B cell (primary cell): ENCODE results near the gene FANCC. TPM values are rescaled to one million over a fixed set of nuclear protein-coding genes. Genes with fewer than 3 reads are reported as not detected.

ENCODE experiments used
- ATAC-seq: fragments of 200-7000 bp; cut with Tn5 transposase; one replicate; pipeline ENCODE4 v1.10.0; 2021; ENCODE audit warnings: low read depth, mild to moderate bottlenecking, moderate number of reproducible peaks, moderate library complexity
- CTCF ChIA-PET: fragments of 350-600 bp; sonication (Branson Sonifier 250); formaldehyde crosslinking; loops from one replicate; lab custom pipeline; 2021; ENCODE audit warnings: antibody characterized with exemption, inconsistent platforms; lab: Charles Lee
- POLR2A ChIA-PET: fragments of 350-600 bp; sonication (Branson Sonifier 250); formaldehyde crosslinking; loops from one replicate; lab custom pipeline; 2021; ENCODE audit warnings: antibody characterized with exemption; lab: Charles Lee
- DNase-seq: peaks from one replicate; pipeline ENCODE4 v3.0.0; 2013
- H2AFZ ChIP-seq: 2 replicates; pipeline ENCODE4 v1.6.1; 2012; ENCODE audit warnings: mild to moderate bottlenecking, low read depth, low read length; ENCODE audit not compliant: insufficient read depth, poor library complexity, severe bottlenecking
- H3K27ac ChIP-seq, 2 donors: 1 replicate in 1 of 2; 2 replicates in 1 of 2; pipeline ENCODE4 v1.5.1; 2012 to 2013; ENCODE audit warnings: low read length in 2 of 2, mild to moderate bottlenecking in 2 of 2, moderate library complexity in 1 of 2
- H3K27me3 ChIP-seq, 4 experiments: fragments of 200-600 bp in 1 of 4; sonication (generic) in 1 of 4; replicated peaks in 1 of 4; 1 replicate in 2 of 4; 2 replicates in 2 of 4; pipeline versions ENCODE4 v1.6.1 to v1.7.0; 2013 to 2016; ENCODE audit warnings: low read length in 3 of 4, mild to moderate bottlenecking in 2 of 4, mixed read lengths in 1 of 4, moderate library complexity in 1 of 4; ENCODE audit not compliant: insufficient read depth in 4 of 4, control insufficient read depth in 3 of 4; ENCODE audit errors: control extremely low read depth in 1 of 4
- H3K36me3 ChIP-seq, 2 experiments: replicated peaks in 1 of 2; 1 replicate in 1 of 2; 2 replicates in 1 of 2; pipeline versions ENCODE4 v1.6.1 to v1.7.1; 2013; ENCODE audit warnings: low read length in 1 of 2; ENCODE audit not compliant: insufficient read depth in 2 of 2, control insufficient read depth in 1 of 2; ENCODE audit errors: control extremely low read depth in 1 of 2, extremely low read depth in 1 of 2
- H3K4me1 ChIP-seq, 2 donors: fragments of 200-600 bp in 1 of 2; sonication (generic) in 1 of 2; 1 replicate in 1 of 2; 2 replicates in 1 of 2; pipeline versions ENCODE4 v1.5.1 to v1.6.1; 2013 to 2017; ENCODE audit warnings: low read length in 2 of 2; ENCODE audit not compliant: control insufficient read depth in 2 of 2, insufficient read depth in 2 of 2
- H3K4me2 ChIP-seq: replicated peaks from 2 replicates; pipeline ENCODE3; 2012; ENCODE audit warnings: mild to moderate bottlenecking, low read depth, low read length; ENCODE audit not compliant: poor library complexity, severe bottlenecking
- H3K4me3 ChIP-seq, 5 experiments: fragments of 200-600 bp in 1 of 5; sonication (generic) in 1 of 5; 1 replicate in 3 of 5; 2 replicates in 2 of 5; pipeline versions ENCODE4 v1.5.1 to v1.7.0; 2011 to 2016; ENCODE audit warnings: low read length in 4 of 5, mild to moderate bottlenecking in 4 of 5, low read depth in 2 of 5, control low read depth in 1 of 5, moderate library complexity in 1 of 5; ENCODE audit not compliant: insufficient read depth in 1 of 5; ENCODE audit errors: control extremely low read depth in 1 of 5, extremely low read depth in 1 of 5
- H3K79me2 ChIP-seq: fragments of 200-600 bp; sonication (generic); one replicate; pipeline ENCODE4 v1.6.0; 2016; ENCODE audit warnings: low read length; ENCODE audit not compliant: control insufficient read depth, insufficient read depth
- H3K9ac ChIP-seq: fragments of 200-600 bp; sonication (generic); 2 replicates; pipeline ENCODE4 v1.6.1; 2017; ENCODE audit warnings: mild to moderate bottlenecking, low read length, moderate library complexity
- H3K9me3 ChIP-seq, 3 donors: one replicate each; pipeline versions ENCODE4 v1.6.1 to v1.7.1; 2013; ENCODE audit warnings: low read length in 2 of 3; ENCODE audit not compliant: control insufficient read depth in 2 of 3, insufficient read depth in 1 of 3; ENCODE audit errors: control extremely low read depth in 1 of 3
- H4K20me1 ChIP-seq: 2 replicates; pipeline ENCODE4 v1.6.0; 2012; ENCODE audit warnings: mild to moderate bottlenecking, low read length; ENCODE audit not compliant: insufficient read depth, control insufficient read depth, poor library complexity, severe bottlenecking
- H3K27ac Mint-ChIP-seq: one replicate; pipeline ENCODE4 v1.8.0; 2021; ENCODE audit warnings: mixed read lengths
- H3K27me3 Mint-ChIP-seq: one replicate; pipeline ENCODE4 v1.8.0; 2021; ENCODE audit warnings: mixed read lengths
- H3K4me1 Mint-ChIP-seq: one replicate; pipeline ENCODE4 v1.8.0; 2021; ENCODE audit warnings: mixed read lengths
- H3K4me3 Mint-ChIP-seq: one replicate; pipeline ENCODE4 v1.8.0; 2021; ENCODE audit warnings: mixed read lengths
- H3K9me3 Mint-ChIP-seq: one replicate; pipeline ENCODE4 v1.8.0; 2022; ENCODE audit warnings: mixed read lengths; ENCODE audit not compliant: insufficient read depth
- EZH2 ChIP-seq: IDR thresholded peaks from 2 replicates; pipeline ENCODE4 v1.6.1; 2012; ENCODE audit warnings: borderline replicate concordance, low read depth, mild to moderate bottlenecking, moderate library complexity, low read length; ENCODE audit not compliant: insufficient read depth, poor library complexity, severe bottlenecking
- WGBS: methylation state at CpG from one replicate; pipeline ENCODE4 v1.1.5; 2013; ENCODE audit warnings: missing lambda C conversion rate; ENCODE audit not compliant: insufficient coverage; 5-methylcytosine and 5-hydroxymethylcytosine counted together
- intact Hi-C: fragments of 100-400 bp; cut with micrococcal nuclease; formaldehyde crosslinking; loops from one replicate; pipeline ENCODE4 v1.10.0; 2022
- polyA plus RNA-seq: library from polyadenylated mRNA; depleted of rRNA; stranded (reverse); fragments of >200 nt; gene quantifications from 2 replicates; pipeline ENCODE4 v1.2.3, GENCODE V29; 2012
- total RNA-seq, 2 donors: library from RNA; stranded (reverse); fragments of 120-200 nt in 1 of 2; gene quantifications; 1 replicate in 1 of 2; 2 replicates in 1 of 2; pipeline versions ENCODE4 v1.2.3 to v1.2.4, GENCODE V29; 2013 to 2022
- TF ChIP-seq, protein P1 (sequence below): fragments of 200-600 bp; IDR thresholded peaks from one replicate; pipeline ENCODE4 v1.8.0; 2022; ENCODE audit warnings: antibody characterized with exemption, mild to moderate bottlenecking

FANCC gene
- total and polyA plus RNA-seq, 2 donors (not counting 1 experiment from before 2014, with no cell fraction given): 1.8 to 11.1 TPM

DNA sequence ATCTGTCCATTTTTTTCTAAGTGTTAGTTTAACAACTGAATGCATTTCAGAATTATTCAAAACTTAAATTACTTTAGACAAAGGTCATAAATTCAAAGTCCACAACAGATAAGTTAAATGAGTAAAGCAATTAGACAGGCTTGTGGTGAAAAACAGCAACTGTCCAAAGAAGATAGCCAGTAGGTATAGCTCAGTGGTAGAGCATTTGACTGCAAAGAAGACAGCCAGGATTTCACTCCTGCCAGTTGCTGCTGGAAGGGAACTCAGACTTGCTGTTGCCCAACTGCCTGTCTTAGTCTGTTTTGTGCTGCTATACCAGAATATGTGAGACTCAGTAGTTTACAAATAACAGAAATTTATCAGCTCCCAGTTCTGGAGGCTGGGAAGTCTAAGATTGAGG is 10.0 kb downstream of the FANCC start:
- Histone ChIP-seq H3K79me2 (peaks cover 10% of the 10 kb centered on the region), H4K20me1 (no peaks in the 10 kb centered on the region), H3K9me3 (no peaks in the 10 kb centered on the region), H3K4me1 (no peaks in the 10 kb centered on the region), H3K27ac (no peak overlapping the region), H3K4me3 (no peak overlapping the region), H3K36me3 (no peaks in the 10 kb centered on the region), H3K27me3 (peaks cover 0 to 3% (median 0%) of the 10 kb centered on the region in 4 experiments), H3K9ac (no peak overlapping the region), H3K4me2 (no peak overlapping the region), H2AFZ (no peak overlapping the region)
- Mint-ChIP-seq H3K27ac (no peak overlapping the region), H3K4me1 (peaks cover 3% of the 10 kb centered on the region), H3K9me3 (no peaks in the 10 kb centered on the region), H3K27me3 (no peaks in the 10 kb centered on the region), H3K4me3 (no peak overlapping the region)
- ATAC-seq: no peak
- no peak for TF ChIP-seq EZH2
- TF ChIP-seq, protein P1, sequence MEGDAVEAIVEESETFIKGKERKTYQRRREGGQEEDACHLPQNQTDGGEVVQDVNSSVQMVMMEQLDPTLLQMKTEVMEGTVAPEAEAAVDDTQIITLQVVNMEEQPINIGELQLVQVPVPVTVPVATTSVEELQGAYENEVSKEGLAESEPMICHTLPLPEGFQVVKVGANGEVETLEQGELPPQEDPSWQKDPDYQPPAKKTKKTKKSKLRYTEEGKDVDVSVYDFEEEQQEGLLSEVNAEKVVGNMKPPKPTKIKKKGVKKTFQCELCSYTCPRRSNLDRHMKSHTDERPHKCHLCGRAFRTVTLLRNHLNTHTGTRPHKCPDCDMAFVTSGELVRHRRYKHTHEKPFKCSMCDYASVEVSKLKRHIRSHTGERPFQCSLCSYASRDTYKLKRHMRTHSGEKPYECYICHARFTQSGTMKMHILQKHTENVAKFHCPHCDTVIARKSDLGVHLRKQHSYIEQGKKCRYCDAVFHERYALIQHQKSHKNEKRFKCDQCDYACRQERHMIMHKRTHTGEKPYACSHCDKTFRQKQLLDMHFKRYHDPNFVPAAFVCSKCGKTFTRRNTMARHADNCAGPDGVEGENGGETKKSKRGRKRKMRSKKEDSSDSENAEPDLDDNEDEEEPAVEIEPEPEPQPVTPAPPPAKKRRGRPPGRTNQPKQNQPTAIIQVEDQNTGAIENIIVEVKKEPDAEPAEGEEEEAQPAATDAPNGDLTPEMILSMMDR: no peak
- ChIA-PET CTCF (no interaction called here), POLR2A (no interaction called here)
- no peak for DNase-seq
- intact Hi-C loops: no loop called here

DNA sequence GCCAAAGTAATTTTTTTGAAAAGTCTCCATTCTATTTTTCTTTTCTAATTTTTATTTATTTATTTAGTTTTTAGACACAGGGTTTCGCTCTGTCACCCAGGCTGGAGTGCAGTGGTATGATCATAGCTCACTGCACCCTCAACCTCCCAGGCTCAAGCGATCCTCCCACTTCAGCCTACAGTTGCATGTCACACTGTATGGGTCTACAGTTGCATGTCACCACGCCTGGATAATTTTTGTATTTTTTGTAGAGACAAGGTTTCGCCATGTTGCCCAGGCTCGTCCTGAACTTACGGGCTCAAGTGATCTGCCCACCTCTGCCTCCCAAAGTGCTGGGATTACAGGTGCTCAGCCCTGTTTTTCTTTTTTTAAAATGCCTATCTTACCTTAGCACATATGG is 10.7 kb downstream of the FANCC start:
- TF ChIP-seq, protein P1: no peak
- no peak for TF ChIP-seq EZH2
- Histone ChIP-seq H3K4me3 (no peak overlapping the region), H4K20me1 (no peaks in the 10 kb centered on the region), H3K9me3 (no peaks in the 10 kb centered on the region), H2AFZ (no peak overlapping the region), H3K4me2 (no peak overlapping the region), H3K4me1 (no peaks in the 10 kb centered on the region), H3K27ac (no peak overlapping the region), H3K27me3 (peaks cover 0 to under 1% (median 0%) of the 10 kb centered on the region in 4 experiments), H3K9ac (no peak overlapping the region), H3K36me3 (no peaks in the 10 kb centered on the region), H3K79me2 (peaks cover 8% of the 10 kb centered on the region)
- H3K27me3 Mint-ChIP-seq: no peaks in the 10 kb centered on the region
- ATAC-seq: no peak
- DNase-seq: no peak
- ChIA-PET CTCF (no interaction called here), POLR2A (no interaction called here)
- no peaks in the 10 kb centered on the region for H3K9me3 Mint-ChIP-seq
- no peak overlapping the region for H3K27ac Mint-ChIP-seq
- no peak overlapping the region for H3K4me3 Mint-ChIP-seq
- intact Hi-C loops: no loop called here
- peaks cover 4% of the 10 kb centered on the region for H3K4me1 Mint-ChIP-seq
- 94% methylated on average over 2 of the region's 6 CpGs for WGBS
